ENCODE data around the gene RASAL1.
A peak's percentile ranks its signal among the peaks of the same experiment; 100 is the strongest.
"Not testable (repeated sequence)": the region's sequence is repeated elsewhere in the genome, so short reads cannot be mapped to it uniquely, and the experiment has no call there.

Gene RASAL1

GRCh38 chr12:113128802-113129663, 6.5 kb downstream of the RASAL1 start:
- peak; percentile 77 for DNase-seq (ENCODE audit: low read depth, low spot score)
- no peak overlapping the region for H3K4me3 ChIP-seq (ENCODE audit: low read length)

DNA sequence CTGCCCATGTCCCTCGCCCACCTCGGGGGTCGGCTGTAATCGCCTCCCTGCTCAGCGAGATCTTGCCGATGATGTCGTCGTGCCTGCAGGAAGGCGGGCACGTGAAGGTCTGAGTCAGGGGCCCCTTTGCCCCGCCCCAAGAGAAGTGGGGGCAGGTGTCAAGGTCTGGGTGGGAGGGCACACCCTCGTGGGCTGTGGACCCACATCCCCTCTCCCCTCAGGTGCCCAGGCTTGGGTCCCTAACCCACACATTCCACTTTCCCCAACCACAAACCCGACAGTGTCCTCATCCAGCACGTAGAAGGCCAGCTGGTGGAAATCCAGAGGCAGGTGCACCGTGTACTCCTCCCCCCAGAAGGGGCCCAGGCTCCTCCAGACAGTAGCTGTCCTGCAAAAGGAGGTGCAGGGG, 7.8 kb downstream of the RASAL1 start:
- no peak overlapping the region for H3K4me3 ChIP-seq (ENCODE audit: low read length)
- DNase-seq (ENCODE audit: low read depth, low spot score) = peak; percentile 54

- no peak overlapping the region for H3K4me3 ChIP-seq (ENCODE audit: low read length)
- no peak for DNase-seq (ENCODE audit: low read depth, low spot score)
Observed at GRCh38 chr12:113120670-113121370, 14.7 kb downstream of the RASAL1 start.

- no peak for DNase-seq (ENCODE audit: low read depth, low spot score)
- H3K4me3 ChIP-seq (ENCODE audit: low read length) = no peak overlapping the region
Observed at GRCh38 chr12:113119980-113120669, 15.4 kb downstream of the RASAL1 start.

DNA sequence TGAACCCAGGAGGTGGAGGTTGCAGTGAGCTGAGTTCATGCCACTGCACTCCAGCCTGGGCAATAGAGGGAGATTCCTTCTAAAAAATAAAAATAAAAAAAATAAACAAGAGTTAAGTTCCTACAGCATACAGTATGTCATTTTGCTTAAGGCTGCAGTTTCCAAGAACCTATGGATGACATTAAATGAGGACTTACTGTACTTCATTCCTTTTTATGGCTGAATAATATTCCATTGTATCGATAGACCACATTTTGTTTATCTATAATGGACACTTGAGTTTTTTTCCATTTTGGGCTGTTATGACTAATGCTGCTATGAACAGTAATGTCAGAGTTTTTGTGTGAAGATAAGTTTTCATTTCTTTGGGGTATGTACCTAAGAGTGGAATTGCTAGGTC, 17.4 kb downstream of the RASAL1 start:
- H3K4me3 ChIP-seq (ENCODE audit: low read length) = no peak overlapping the region
- no peak for DNase-seq (ENCODE audit: low read depth, low spot score)

DNA sequence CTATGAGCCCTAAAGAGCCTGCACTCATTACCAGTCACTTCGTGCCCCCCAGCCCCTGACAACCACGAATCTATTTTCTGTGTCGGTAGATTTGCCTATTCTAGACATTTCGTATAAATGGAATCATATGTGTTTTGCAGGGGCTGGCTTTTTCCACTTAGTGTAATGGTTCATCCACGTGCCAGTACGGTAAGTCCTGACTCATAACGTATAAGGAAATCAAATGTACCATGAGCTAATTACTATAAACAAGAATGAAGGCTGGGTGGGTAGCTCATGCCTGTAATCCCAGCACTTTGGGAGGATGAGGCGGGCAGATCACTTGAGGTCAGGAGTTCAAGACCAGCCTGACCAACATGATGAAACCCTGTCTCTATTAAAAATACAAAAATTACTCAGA, 17.9 kb downstream of the RASAL1 start:
- H3K4me3 ChIP-seq (ENCODE audit: low read length); DNase-seq (ENCODE audit: low read depth, low spot score): not testable (repeated sequence)

DNA sequence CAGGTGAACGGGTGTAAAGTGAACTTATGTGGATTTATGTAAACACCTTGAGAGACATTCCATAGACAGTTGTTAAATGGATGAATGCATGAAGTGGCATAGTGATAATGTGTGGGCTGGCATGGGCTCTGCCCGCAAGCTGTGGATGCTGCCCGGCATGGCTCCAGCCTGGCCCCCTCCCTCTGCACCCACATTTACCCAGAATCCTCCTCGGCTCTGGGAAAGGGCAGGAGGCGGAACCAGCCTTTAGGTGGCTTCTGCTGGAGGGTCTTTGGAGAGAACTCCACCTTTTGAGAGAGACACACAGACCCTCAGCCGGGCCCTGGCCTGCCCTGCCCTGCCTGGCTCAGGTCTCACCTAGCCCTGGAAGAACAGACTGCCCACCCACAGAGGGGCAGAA, 18.7 kb downstream of the RASAL1 start:
- H3K4me3 ChIP-seq (ENCODE audit: low read length) = no peak overlapping the region
- DNase-seq (ENCODE audit: low read depth, low spot score) = no peak

GRCh38 chr12:113115455-113116126, 20.0 kb downstream of the RASAL1 start:
- no peak overlapping the region for H3K4me3 ChIP-seq (ENCODE audit: low read length)
- DNase-seq (ENCODE audit: low read depth, low spot score) = no peak

- H3K4me3 ChIP-seq (ENCODE audit: low read length) = no peak overlapping the region
- DNase-seq (ENCODE audit: low read depth, low spot score) = no peak
Observed at GRCh38 chr12:113114447-113115178, 20.9 kb downstream of the RASAL1 start.

- H3K4me3 ChIP-seq (ENCODE audit: low read length) = no peak overlapping the region
- DNase-seq (ENCODE audit: low read depth, low spot score) = no peak
Observed at GRCh38 chr12:113113397-113113796, 22.2 kb downstream of the RASAL1 start.

DNA sequence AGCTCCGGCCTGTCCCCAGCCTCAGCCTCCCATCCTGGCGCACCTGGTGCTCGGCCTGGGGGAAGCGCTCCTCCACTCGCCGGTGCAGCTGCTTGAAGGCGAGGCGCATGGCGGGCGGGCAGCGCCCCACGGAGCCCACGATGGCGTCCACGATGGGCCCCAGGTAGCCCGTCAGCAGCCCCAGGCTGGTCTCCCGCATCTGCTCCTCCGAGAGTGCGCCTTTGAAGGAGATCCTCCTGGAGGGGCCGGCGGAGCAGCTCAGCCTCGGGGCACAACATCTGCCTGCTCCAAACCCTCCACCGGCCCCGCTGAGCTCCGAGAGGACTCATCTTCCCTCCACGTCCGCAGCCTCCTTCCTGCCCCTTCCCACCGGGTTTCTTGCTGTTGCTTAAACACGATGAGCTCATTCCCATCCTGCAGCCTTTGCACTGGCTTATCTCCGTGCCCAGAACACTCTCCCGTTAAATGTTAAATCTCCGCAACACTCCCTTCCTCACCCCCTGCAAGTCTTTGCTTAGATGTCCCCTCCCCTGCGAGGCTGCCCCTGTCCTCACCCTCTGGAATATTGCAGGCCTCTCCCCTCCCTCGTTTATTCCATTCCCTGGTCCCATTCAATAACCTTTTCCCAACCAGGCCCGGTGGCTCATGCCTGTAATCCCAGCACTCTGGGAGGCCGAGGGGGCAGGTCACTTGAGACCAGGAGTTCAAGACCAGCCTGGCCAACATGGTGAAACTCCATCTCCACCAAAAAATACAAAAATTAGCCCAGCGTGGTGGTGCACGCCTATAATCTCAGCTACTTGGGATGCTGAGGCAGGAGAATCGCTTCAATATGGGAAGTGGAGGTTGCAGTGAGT, 23.3 kb downstream of the RASAL1 start:
- DNase-seq (ENCODE audit: low read depth, low spot score) = no peak
- H3K4me3 ChIP-seq (ENCODE audit: low read length) = no peak overlapping the region

GRCh38 chr12:113111247-113111646, 24.3 kb downstream of the RASAL1 start:
- no peak overlapping the region for H3K4me3 ChIP-seq (ENCODE audit: low read length)
- no peak for DNase-seq (ENCODE audit: low read depth, low spot score)

- no peak overlapping the region for H3K4me3 ChIP-seq (ENCODE audit: low read length)
Observed at GRCh38 chr12:113109872-113110599, 25.5 kb downstream of the RASAL1 start.

DNA sequence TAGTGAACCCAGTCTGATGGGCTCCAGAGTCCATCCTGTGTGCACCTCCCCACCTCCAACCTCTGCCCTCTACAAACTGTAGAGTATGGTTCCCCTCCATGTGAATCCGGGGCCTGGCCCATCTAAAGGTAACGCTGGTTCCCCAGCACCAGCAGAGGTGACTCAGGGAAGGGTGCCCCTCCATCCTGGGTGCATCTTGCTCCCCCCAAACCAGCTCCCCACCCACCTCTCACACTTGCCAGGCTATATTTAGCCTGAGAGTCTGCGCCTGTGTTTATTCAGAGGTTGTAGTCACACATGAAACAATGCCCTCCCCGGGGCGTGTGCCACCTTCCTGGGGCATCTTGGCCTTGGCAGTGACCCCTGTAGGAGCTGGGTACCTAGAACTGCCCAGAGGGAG, 26.2 kb downstream of the RASAL1 start:
- DNase-seq (ENCODE audit: low read depth, low spot score) = no peak
- no peak overlapping the region for H3K4me3 ChIP-seq (ENCODE audit: low read length)

More at GRCh38 chr12:113109872-113110599, 25.5 kb downstream of the RASAL1 start:
- no peak for DNase-seq (ENCODE audit: low read depth, low spot score)

DNA sequence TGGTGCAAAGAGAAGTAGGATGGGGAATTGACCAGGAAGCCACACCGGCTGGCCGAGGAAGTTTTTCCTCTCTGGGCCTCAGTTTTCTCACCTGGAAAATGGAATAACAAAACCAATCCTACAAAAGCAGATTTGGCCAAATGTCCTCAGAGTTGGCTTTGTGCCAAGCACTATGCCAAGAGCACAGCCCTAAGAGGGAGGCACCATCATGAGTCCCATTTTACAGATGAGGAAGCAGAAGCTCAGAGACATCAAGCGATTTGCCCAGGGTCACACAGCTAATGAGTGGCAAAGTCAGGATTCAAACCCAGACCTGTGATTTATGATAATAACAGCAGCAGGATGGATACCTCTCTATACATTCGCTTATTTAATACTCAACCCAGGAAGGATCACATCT, 27.3 kb downstream of the RASAL1 start:
- DNase-seq (ENCODE audit: low read depth, low spot score) = no peak
- no peak overlapping the region for H3K4me3 ChIP-seq (ENCODE audit: low read length)

- no peak overlapping the region for H3K4me3 ChIP-seq (ENCODE audit: low read length)
- no peak for DNase-seq (ENCODE audit: low read depth, low spot score)
Observed at GRCh38 chr12:113106361-113106760, 29.2 kb downstream of the RASAL1 start.

DNA sequence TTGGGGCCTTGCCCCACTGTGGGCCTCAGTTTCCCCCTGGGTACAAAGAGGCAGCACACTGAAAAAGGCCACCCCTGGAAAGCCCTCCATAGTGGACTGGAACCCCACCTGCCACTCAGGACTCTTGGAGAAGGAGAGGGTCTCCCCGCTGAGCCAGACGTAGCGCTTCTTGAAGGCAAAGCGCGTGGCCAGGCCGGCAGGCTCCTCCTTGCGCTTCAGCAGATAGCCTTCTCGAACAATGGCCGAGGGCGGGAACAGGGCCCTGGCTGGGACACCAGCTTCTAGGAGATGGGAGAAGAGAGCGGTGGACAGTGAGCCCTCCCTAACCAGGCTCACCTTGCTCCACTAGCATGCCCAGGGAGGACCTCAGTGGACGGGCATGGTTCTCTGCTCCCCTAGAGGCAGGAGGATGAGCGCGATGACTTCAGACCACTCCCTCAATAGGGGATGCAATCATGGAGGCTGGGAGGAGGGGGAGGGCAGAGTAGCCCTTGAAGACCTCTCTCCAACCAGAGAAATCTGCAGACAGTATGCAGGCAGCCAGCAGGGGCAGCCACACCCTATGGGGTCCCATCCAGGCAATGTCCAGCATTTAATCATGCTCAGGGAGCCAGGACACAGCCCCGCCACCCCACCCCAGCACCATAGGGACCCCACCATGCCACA, 29.8 kb downstream of the RASAL1 start:
- H3K4me3 ChIP-seq (ENCODE audit: low read length) = no peak overlapping the region
- no peak for DNase-seq (ENCODE audit: low read depth, low spot score)
